Fibroblast of lung (primary cell): ENCODE data around the gene SLC27A4.

ENCODE experiments used
- CTCF ChIP-seq, 2 donors: IDR thresholded peaks in 1 of 2; conservative IDR thresholded peaks in 1 of 2; 1 replicate in 1 of 2; 2 replicates in 1 of 2; pipeline ENCODE4 v1.5.1; 2011 to 2012; ENCODE audit warnings: low read length in 2 of 2, control low read depth in 1 of 2, inconsistent platforms in 1 of 2, low read depth in 1 of 2, mild to moderate bottlenecking in 1 of 2
- EZH2 ChIP-seq: IDR thresholded peaks from 2 replicates; pipeline ENCODE4 v1.5.1; 2012; ENCODE audit warnings: low read length, control low read depth, mild to moderate bottlenecking; ENCODE audit errors: missing control alignments

GRCh38 chr9:128339761-128340690 is at the start of gene SLC27A4:
- TF ChIP-seq CTCF (conservative IDR thresholded peaks at IDR 0.05 in 1 of 2, IDR thresholded peaks at IDR 0.05 in 1 of 2; ENCODE audit: low read depth in 1 of 2, low read length in 2 of 2) (no peak), EZH2 (no peak)
